Measurements from ENCODE around the gene SOCS7. TPM values are rescaled to one million over a fixed set of nuclear protein-coding genes. Genes with fewer than 3 reads are reported as not detected.

Gene SOCS7
- total and polyA plus RNA-seq, 2 of the 4 experiments (the other 2 are of a cell fraction), result 6.5 to 6.8 TPM

- H3K27ac ChIP-seq (ENCODE audit: insufficient read depth, low read length), result no peak overlapping the region
- H3K4me3 ChIP-seq (ENCODE audit: insufficient read depth, low read depth, low read length), result no peak overlapping the region
- H3K56ac ChIP-seq (ENCODE audit: extremely low read depth, insufficient read depth, low read length), result no peak overlapping the region
- TF ChIP-seq RAD21 (IDR thresholded peaks at IDR 0.05; ENCODE audit: low read length), result no peak
- TF ChIP-seq RCOR1 (IDR thresholded peaks at IDR 0.05; ENCODE audit: insufficient replicate concordance, low read length), result no peak
- no peak for TF ChIP-seq MAZ (IDR thresholded peaks at IDR 0.05; ENCODE audit: borderline replicate concordance, low read depth, low read length)
- TF ChIP-seq MXI1 (IDR thresholded peaks at IDR 0.05; ENCODE audit: borderline replicate concordance, low read depth, low read length), result no peak
- TF ChIP-seq, protein P1, sequence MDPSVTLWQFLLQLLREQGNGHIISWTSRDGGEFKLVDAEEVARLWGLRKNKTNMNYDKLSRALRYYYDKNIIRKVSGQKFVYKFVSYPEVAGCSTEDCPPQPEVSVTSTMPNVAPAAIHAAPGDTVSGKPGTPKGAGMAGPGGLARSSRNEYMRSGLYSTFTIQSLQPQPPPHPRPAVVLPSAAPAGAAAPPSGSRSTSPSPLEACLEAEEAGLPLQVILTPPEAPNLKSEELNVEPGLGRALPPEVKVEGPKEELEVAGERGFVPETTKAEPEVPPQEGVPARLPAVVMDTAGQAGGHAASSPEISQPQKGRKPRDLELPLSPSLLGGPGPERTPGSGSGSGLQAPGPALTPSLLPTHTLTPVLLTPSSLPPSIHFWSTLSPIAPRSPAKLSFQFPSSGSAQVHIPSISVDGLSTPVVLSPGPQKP (IDR thresholded peaks at IDR 0.05; ENCODE audit: borderline replicate concordance, low read depth, low read length), result no peak
- no peak for TF ChIP-seq BHLHE40 (IDR thresholded peaks at IDR 0.05; ENCODE audit: low read depth, low read length)
- TF ChIP-seq SMC3 (IDR thresholded peaks at IDR 0.05; ENCODE audit: low read depth, low read length), result no peak
- no peak for TF ChIP-seq FOS (IDR thresholded peaks at IDR 0.05; ENCODE audit: low read depth, low read length)
- H3K9me1 ChIP-seq (ENCODE audit: insufficient read depth, low read length), result peaks cover 3% of the 10 kb centered on the region
- DNase-seq (no peak), ATAC-seq (ENCODE audit: low read depth) (no peak)
- dilution Hi-C loops (cut with HindIII; ENCODE audit: low sequenced_read_pairs, unreplicated experiment), result no loop called here
- peaks cover 15% of the 10 kb centered on the region for H4K20me1 ChIP-seq (ENCODE audit: insufficient read depth, low read length)
- H2AK9ac ChIP-seq (replicated peaks; ENCODE audit: low read depth, low read length, poor library complexity), result no peak overlapping the region
- POLR2A ChIA-PET (ENCODE audit: unreplicated experiment), result no interaction called here
- CTCF ChIA-PET, result no interaction called here
- H2BK120ac ChIP-seq (ENCODE audit: low read depth, low read length), result no peak overlapping the region
- H3K23ac ChIP-seq (ENCODE audit: low read depth, low read length), result no peak overlapping the region
- H2AFZ ChIP-seq (replicated peaks; ENCODE audit: low read length, poor library complexity), result no peak overlapping the region
- WGBS, 2 experiments (ENCODE audit: extremely low coverage in 2 of 2, insufficient read length in 1 of 2), result no CpG with 5 or more reads among the region's 8 CpGs
- no peak overlapping the region for H2BK5ac ChIP-seq (ENCODE audit: low read depth, low read length, poor library complexity, severe bottlenecking)
- no peak overlapping the region for H3K14ac ChIP-seq (replicated peaks; ENCODE audit: low read depth, low read length)
- H3K4me2 ChIP-seq (ENCODE audit: low read depth, low read length), result no peak overlapping the region
- peaks cover 18% of the 10 kb centered on the region for H3K36me3 ChIP-seq (ENCODE audit: control insufficient read depth, insufficient read depth, low read length)
- H4K91ac ChIP-seq (ENCODE audit: insufficient read depth, low read depth, low read length), result no peak overlapping the region
- no peak overlapping the region for H3K4ac ChIP-seq (ENCODE audit: low read depth, low read length)
- H2BK20ac ChIP-seq (ENCODE audit: low read depth, low read length), result no peak overlapping the region
- no peak overlapping the region for H4K5ac ChIP-seq (ENCODE audit: low read depth, low read length)
- H2BK15ac ChIP-seq (ENCODE audit: low read depth, low read length), result no peak overlapping the region
- H3K9ac ChIP-seq (ENCODE audit: low read depth, low read length), result no peak overlapping the region
- no peak overlapping the region for H2AK5ac ChIP-seq (ENCODE audit: low read depth, low read length)
- H4K8ac ChIP-seq (ENCODE audit: low read depth in 2 of 2, low read length in 2 of 2), result no peak overlapping the region
- H3K4me1 ChIP-seq (ENCODE audit: control insufficient read depth, insufficient read depth, low read length), result no peaks in the 10 kb centered on the region; the same call in 1 of the 2 replicates
- H3K9me3 ChIP-seq (ENCODE audit: control insufficient read depth, insufficient read depth, low read length), result no peaks in the 10 kb centered on the region
- no TSS peak for BruUV-seq (replicated peaks)
- in situ Hi-C loops (cut with MboI; ENCODE audit: low sequenced_read_pairs), result loop anchor here (25.0 kb wide), 1 partner anchor 123 kb away; no protein-coding TSS in a partner anchor
- intact Hi-C loops (cut with micrococcal nuclease), result no loop called here
- no peaks in the 10 kb centered on the region for H3K27me3 ChIP-seq (ENCODE audit: control insufficient read depth, insufficient read depth, low read length)
- peaks cover 9 to 30% of the 10 kb centered on the region in 2 experiments for H3K79me1 ChIP-seq (ENCODE audit: low read depth in 1 of 2, low read length in 2 of 2)
- H3K18ac ChIP-seq (ENCODE audit: low read depth, low read length), result no peak overlapping the region
These were observed 13.1 kb downstream of the SOCS7 start for GRCh38 chr17:38364741-38365140.
